Osteoblast (primary cell): ENCODE measurements around the gene CRIP2. TPM values are rescaled to one million over a fixed set of nuclear protein-coding genes. Genes with fewer than 3 reads are reported as not detected.

Experiments used
- DNase-seq: peaks from one replicate; pipeline ENCODE4 v3.0.0; 2011; ENCODE audit warnings: low spot score, mixed read lengths; ENCODE audit not compliant: insufficient read length; ENCODE audit errors: missing footprints
- H2AFZ ChIP-seq: 2 replicates; pipeline ENCODE4 v1.6.0; 2011; ENCODE audit warnings: mild to moderate bottlenecking, low read length
- H3K27ac ChIP-seq: 2 replicates; pipeline ENCODE4 v1.5.1; 2011; ENCODE audit warnings: mild to moderate bottlenecking, low read depth, low read length, moderate library complexity
- H3K27me3 ChIP-seq: 2 replicates; pipeline ENCODE4 v1.6.0; 2012; ENCODE audit warnings: mild to moderate bottlenecking, control low read depth, inconsistent platforms, low read length, moderate library complexity; ENCODE audit not compliant: insufficient read depth
- H3K36me3 ChIP-seq: 2 replicates; pipeline ENCODE4 v1.5.1; 2011; ENCODE audit warnings: mild to moderate bottlenecking, low read length, control low read depth, moderate library complexity; ENCODE audit not compliant: insufficient read depth
- H3K4me1 ChIP-seq: 2 replicates; pipeline ENCODE4 v1.5.1; 2011; ENCODE audit warnings: mild to moderate bottlenecking, low read length, control low read depth, moderate library complexity; ENCODE audit not compliant: insufficient read depth
- H3K4me2 ChIP-seq: 2 replicates; pipeline ENCODE4 v1.6.0; 2011; ENCODE audit warnings: mild to moderate bottlenecking, low read length; ENCODE audit not compliant: insufficient read depth
- H3K4me3 ChIP-seq: fragments of 200-600 bp; sonication (generic); 3 replicates; pipeline ENCODE4 v1.5.1; 2012; ENCODE audit warnings: mild to moderate bottlenecking, low read length, inconsistent platforms; ENCODE audit not compliant: insufficient read depth
- H3K79me2 ChIP-seq: 2 replicates; pipeline ENCODE4 v1.6.0; 2012; ENCODE audit warnings: mild to moderate bottlenecking, low read length, control low read depth, inconsistent platforms; ENCODE audit not compliant: insufficient read depth
- H3K9me3 ChIP-seq: 2 replicates; pipeline ENCODE4 v1.5.1; 2011; ENCODE audit warnings: low read depth, low read length, control low read depth
- H4K20me1 ChIP-seq: 2 replicates; pipeline ENCODE4 v1.6.0; 2012; ENCODE audit warnings: mild to moderate bottlenecking, low read length, control low read depth; ENCODE audit not compliant: insufficient read depth
- total RNA-seq: library from RNA; depleted of rRNA; stranded (reverse); fragments of >200 nt; gene quantifications from 2 replicates; pipeline ENCODE4 v1.2.3, GENCODE V29; 2012
- TF ChIP-seq, protein P1 (sequence below): IDR thresholded peaks from 2 replicates; pipeline ENCODE4 v1.5.1; 2011; ENCODE audit warnings: mild to moderate bottlenecking, low read depth, low read length, moderate library complexity; ENCODE audit errors: extremely low read depth

The CRIP2 gene
- total RNA-seq, 1 donor: 43.8 TPM

DNA sequence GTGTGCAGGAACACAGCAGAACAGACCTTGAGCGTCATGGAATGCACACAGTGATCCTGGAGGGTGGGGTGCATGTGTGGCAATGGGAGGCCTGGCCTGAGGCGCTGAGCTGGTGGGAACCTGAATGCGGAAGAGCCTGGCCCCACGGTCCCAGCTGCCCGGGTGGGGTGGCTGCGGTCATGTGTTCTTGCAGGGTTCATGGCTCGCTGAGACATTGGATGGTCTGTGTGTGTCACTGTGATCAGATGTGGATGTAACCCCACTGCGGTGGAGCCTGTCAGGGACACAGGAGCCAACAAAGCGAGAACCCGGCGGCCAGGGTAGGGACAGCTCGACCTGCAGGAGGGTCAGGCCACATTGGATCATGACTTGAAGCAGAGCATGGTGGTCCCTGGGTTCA is 31.8 kb upstream of the CRIP2 start:
- TF ChIP-seq, protein P1, sequence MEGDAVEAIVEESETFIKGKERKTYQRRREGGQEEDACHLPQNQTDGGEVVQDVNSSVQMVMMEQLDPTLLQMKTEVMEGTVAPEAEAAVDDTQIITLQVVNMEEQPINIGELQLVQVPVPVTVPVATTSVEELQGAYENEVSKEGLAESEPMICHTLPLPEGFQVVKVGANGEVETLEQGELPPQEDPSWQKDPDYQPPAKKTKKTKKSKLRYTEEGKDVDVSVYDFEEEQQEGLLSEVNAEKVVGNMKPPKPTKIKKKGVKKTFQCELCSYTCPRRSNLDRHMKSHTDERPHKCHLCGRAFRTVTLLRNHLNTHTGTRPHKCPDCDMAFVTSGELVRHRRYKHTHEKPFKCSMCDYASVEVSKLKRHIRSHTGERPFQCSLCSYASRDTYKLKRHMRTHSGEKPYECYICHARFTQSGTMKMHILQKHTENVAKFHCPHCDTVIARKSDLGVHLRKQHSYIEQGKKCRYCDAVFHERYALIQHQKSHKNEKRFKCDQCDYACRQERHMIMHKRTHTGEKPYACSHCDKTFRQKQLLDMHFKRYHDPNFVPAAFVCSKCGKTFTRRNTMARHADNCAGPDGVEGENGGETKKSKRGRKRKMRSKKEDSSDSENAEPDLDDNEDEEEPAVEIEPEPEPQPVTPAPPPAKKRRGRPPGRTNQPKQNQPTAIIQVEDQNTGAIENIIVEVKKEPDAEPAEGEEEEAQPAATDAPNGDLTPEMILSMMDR: no peak
- no peaks in the 10 kb centered on the region for H3K27me3 ChIP-seq
- peaks cover 48% of the 10 kb centered on the region for H3K79me2 ChIP-seq
- H2AFZ ChIP-seq: no peak overlapping the region
- H3K27ac ChIP-seq: no peak overlapping the region
- H4K20me1 ChIP-seq: peaks cover 32% of the 10 kb centered on the region
- no peaks in the 10 kb centered on the region for H3K9me3 ChIP-seq
- DNase-seq: no peak
- H3K4me2 ChIP-seq: no peak overlapping the region
- H3K4me1 ChIP-seq: no peaks in the 10 kb centered on the region
- peaks cover 8% of the 10 kb centered on the region for H3K36me3 ChIP-seq
- H3K4me3 ChIP-seq: no peak overlapping the region

DNA sequence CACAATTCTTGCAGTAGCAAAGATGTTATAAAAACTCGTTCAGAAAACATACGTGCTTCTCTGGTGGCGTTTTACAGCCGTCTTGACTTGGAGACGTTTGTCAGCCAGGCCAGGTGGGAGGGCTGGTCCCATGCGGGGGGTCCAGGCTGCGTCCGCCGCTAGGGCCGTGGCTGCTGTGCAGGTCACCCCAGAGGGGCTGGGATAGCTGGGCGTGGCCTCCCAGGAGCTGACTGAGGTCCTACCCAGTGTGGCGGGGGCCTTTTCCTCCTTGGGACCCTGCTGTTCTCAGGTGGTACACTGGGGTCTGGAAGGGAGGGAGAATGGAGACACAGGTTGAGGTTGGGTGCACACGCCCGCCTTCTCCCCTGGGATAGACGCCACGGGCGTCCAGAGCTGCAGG is 29.8 kb upstream of the CRIP2 start:
- H2AFZ ChIP-seq: no peak overlapping the region
- peaks cover 20% of the 10 kb centered on the region for H4K20me1 ChIP-seq
- no peak overlapping the region for H3K4me2 ChIP-seq
- H3K36me3 ChIP-seq: peaks cover 8% of the 10 kb centered on the region
- H3K27me3 ChIP-seq: no peaks in the 10 kb centered on the region
- H3K4me3 ChIP-seq: no peak overlapping the region
- no peaks in the 10 kb centered on the region for H3K4me1 ChIP-seq
- TF ChIP-seq, protein P1: no peak
- DNase-seq: no peak
- H3K79me2 ChIP-seq: peaks cover 42% of the 10 kb centered on the region
- no peaks in the 10 kb centered on the region for H3K9me3 ChIP-seq
- no peak overlapping the region for H3K27ac ChIP-seq

DNA sequence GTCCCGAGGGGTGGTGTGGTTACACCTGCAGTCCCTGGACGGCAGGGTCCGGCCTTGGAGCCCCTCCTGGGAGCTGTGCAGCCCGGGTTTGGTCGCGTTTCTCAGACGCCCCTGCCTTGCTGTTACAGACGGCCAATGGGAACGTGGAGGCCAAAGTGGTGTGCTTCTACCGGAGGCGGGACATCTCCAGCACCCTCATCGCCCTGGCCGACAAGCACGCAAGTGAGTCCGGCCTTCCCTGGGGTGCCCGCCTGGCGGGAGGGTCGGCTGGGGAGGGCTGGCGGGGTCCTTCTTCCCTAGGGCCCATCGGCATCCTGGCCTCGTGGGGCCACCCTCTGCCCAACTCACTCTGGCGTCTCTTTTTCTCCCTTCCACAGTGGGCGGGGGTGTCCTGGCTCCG is 29.3 kb upstream of the CRIP2 start:
- Histone ChIP-seq H2AFZ (no peak overlapping the region), H4K20me1 (peaks cover 19% of the 10 kb centered on the region), H3K4me1 (no peaks in the 10 kb centered on the region), H3K27ac (no peak overlapping the region), H3K79me2 (peaks cover 37% of the 10 kb centered on the region), H3K4me3 (no peak overlapping the region), H3K9me3 (no peaks in the 10 kb centered on the region), H3K4me2 (no peak overlapping the region), H3K27me3 (no peaks in the 10 kb centered on the region), H3K36me3 (peaks cover 12% of the 10 kb centered on the region)
- no peak for DNase-seq
- TF ChIP-seq, protein P1: no peak

DNA sequence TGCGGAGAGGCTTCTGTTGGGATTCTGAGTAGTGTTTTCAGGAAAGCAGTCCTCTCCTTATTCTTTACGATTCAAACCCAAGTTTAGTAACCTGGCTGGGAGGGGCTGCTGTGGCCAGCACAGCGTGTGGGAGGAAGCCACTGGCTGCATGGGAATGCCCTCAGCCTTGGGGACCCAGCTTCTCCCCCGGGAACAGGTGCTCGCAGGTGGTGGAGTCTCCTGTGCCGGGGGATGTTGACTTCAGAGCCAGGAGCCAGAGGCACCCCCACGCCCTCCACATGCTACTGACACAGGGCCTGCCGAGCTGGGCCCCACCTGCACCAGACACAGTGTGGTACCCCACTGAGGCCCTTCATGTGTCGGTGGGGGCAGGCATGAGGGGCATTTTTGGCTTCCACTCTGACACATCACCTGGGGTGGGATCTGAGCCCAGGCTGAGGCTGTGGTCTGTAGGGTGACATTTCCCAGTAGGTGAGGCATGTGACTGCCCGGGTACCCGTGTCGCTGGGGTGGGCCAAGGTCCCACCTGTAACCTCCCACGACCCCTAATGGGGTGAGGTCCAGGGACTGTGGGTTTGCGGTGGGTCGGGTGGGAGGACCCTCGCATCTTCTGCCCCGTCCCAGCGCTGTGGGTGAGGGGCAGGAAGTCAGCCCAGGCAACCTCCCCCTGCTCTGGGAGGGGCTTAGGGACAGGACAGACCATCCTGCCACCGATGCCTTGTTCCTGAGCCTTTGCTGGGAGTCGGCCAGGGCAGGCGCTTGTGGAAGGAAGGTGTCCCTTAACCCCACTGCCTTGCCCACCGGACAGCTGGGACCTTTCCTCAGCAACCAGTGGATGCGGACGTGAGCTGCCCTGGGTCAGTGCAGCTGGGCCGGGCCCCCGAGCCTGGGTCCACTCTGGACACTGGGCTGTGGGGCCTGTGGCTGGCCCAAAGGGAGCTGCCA is 28.4 kb upstream of the CRIP2 start:
- Histone ChIP-seq H2AFZ (no peak overlapping the region), H3K36me3 (peaks cover 20% of the 10 kb centered on the region), H3K4me3 (no peak overlapping the region), H3K27me3 (no peaks in the 10 kb centered on the region), H3K79me2 (peaks cover 31% of the 10 kb centered on the region), H4K20me1 (peaks cover 16% of the 10 kb centered on the region), H3K9me3 (no peaks in the 10 kb centered on the region), H3K4me1 (no peaks in the 10 kb centered on the region), H3K4me2 (no peak overlapping the region), H3K27ac (no peak overlapping the region)
- TF ChIP-seq, protein P1: no peak
- DNase-seq: no peak
